ENCODE data around the gene C1orf53. TPM values are rescaled to one million over a fixed set of nuclear protein-coding genes. Genes with fewer than 3 reads are reported as not detected.

Gene C1orf53
- total and polyA plus RNA-seq, 2 of the 13 experiments (the other 11 are each of a cell fraction or from before 2014, with no cell fraction given), result 5.8 to 10.1 TPM

GRCh38 chr1:197915862-197916499 is 13.6 kb downstream of the C1orf53 start (continued):
- TF ChIP-seq, protein P1, sequence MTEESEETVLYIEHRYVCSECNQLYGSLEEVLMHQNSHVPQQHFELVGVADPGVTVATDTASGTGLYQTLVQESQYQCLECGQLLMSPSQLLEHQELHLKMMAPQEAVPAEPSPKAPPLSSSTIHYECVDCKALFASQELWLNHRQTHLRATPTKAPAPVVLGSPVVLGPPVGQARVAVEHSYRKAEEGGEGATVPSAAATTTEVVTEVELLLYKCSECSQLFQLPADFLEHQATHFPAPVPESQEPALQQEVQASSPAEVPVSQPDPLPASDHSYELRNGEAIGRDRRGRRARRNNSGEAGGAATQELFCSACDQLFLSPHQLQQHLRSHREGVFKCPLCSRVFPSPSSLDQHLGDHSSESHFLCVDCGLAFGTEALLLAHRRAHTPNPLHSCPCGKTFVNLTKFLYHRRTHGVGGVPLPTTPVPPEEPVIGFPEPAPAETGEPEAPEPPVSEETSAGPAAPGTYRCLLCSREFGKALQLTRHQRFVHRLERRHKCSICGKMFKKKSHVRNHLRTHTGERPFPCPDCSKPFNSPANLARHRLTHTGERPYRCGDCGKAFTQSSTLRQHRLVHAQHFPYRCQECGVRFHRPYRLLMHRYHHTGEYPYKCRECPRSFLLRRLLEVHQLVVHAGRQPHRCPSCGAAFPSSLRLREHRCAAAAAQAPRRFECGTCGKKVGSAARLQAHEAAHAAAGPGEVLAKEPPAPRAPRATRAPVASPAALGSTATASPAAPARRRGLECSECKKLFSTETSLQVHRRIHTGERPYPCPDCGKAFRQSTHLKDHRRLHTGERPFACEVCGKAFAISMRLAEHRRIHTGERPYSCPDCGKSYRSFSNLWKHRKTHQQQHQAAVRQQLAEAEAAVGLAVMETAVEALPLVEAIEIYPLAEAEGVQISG (CRISPR knock-in tag; IDR thresholded peaks at IDR 0.05), result no peak
- TF ChIP-seq ZNF232 (CRISPR knock-in tag; IDR thresholded peaks at IDR 0.05; ENCODE audit: borderline replicate concordance), result no peak
- TF ChIP-seq SCMH1 (CRISPR knock-in tag; IDR thresholded peaks at IDR 0.05; ENCODE audit: borderline replicate concordance), result no peak
- TF ChIP-seq THAP8 (CRISPR knock-in tag; IDR thresholded peaks at IDR 0.05; ENCODE audit: borderline replicate concordance), result no peak
- no peak for TF ChIP-seq CENPX (CRISPR knock-in tag; IDR thresholded peaks at IDR 0.05)
- TF ChIP-seq SRY (CRISPR knock-in tag; IDR thresholded peaks at IDR 0.05), result no peak
- TF ChIP-seq CBFB (CRISPR knock-in tag; IDR thresholded peaks at IDR 0.05), result no peak
- no peak for TF ChIP-seq TRIM22 (IDR thresholded peaks at IDR 0.05)
- no peak for TF ChIP-seq MBD4 (IDR thresholded peaks at IDR 0.05; ENCODE audit: borderline replicate concordance, low read length)
- 0 out of 2 replicates have a peak, but pooled peaks have one; percentile 43 for TF ChIP-seq ZNF782 (CRISPR knock-in tag; IDR thresholded peaks at IDR 0.05; ENCODE audit: borderline replicate concordance)
- TF ChIP-seq POLR2AphosphoS2 (IDR thresholded peaks at IDR 0.05; ENCODE audit: low read depth, low read length), result no peak
- TF ChIP-seq, protein P2, sequence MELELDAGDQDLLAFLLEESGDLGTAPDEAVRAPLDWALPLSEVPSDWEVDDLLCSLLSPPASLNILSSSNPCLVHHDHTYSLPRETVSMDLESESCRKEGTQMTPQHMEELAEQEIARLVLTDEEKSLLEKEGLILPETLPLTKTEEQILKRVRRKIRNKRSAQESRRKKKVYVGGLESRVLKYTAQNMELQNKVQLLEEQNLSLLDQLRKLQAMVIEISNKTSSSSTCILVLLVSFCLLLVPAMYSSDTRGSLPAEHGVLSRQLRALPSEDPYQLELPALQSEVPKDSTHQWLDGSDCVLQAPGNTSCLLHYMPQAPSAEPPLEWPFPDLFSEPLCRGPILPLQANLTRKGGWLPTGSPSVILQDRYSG (CRISPR knock-in tag; IDR thresholded peaks at IDR 0.05), result no peak
- no peak for TF ChIP-seq CBX1 (IDR thresholded peaks at IDR 0.05; ENCODE audit: low read depth)
- TF ChIP-seq, protein P3, sequence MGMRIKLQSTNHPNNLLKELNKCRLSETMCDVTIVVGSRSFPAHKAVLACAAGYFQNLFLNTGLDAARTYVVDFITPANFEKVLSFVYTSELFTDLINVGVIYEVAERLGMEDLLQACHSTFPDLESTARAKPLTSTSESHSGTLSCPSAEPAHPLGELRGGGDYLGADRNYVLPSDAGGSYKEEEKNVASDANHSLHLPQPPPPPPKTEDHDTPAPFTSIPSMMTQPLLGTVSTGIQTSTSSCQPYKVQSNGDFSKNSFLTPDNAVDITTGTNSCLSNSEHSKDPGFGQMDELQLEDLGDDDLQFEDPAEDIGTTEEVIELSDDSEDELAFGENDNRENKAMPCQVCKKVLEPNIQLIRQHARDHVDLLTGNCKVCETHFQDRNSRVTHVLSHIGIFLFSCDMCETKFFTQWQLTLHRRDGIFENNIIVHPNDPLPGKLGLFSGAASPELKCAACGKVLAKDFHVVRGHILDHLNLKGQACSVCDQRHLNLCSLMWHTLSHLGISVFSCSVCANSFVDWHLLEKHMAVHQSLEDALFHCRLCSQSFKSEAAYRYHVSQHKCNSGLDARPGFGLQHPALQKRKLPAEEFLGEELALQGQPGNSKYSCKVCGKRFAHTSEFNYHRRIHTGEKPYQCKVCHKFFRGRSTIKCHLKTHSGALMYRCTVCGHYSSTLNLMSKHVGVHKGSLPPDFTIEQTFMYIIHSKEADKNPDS (CRISPR knock-in tag; IDR thresholded peaks at IDR 0.05), result no peak
- no peak for TF ChIP-seq ESRRA (CRISPR knock-in tag; IDR thresholded peaks at IDR 0.05; ENCODE audit: low read depth)
- TF ChIP-seq RFX1 (IDR thresholded peaks at IDR 0.05), result no peak
- no peak for TF ChIP-seq TGIF2 (CRISPR knock-in tag; IDR thresholded peaks at IDR 0.05)
- no peak for TF ChIP-seq TEAD2 (CRISPR knock-in tag; IDR thresholded peaks at IDR 0.05)
- TF ChIP-seq ARNTL (CRISPR knock-in tag; IDR thresholded peaks at IDR 0.05), result no peak
- no peak for TF ChIP-seq RARA (CRISPR knock-in tag; IDR thresholded peaks at IDR 0.05)
- peak; percentile 16; the same call in 1 of the 2 replicates for TF ChIP-seq RXRA (CRISPR knock-in tag; IDR thresholded peaks at IDR 0.05)
- TF ChIP-seq, protein P4, sequence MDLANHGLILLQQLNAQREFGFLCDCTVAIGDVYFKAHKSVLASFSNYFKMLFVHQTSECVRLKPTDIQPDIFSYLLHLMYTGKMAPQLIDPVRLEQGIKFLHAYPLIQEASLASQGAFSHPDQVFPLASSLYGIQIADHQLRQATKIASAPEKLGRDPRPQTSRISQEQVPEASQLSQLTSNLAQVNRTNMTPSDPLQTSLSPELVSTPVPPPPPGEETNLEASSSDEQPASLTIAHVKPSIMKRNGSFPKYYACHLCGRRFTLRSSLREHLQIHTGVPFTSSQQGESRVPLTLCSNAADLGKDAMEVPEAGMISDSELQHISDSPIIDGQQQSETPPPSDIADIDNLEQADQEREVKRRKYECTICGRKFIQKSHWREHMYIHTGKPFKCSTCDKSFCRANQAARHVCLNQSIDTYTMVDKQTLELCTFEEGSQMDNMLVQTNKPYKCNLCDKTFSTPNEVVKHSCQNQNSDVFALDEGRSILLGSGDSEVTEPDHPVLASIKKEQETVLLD (CRISPR knock-in tag; IDR thresholded peaks at IDR 0.05; ENCODE audit: low read depth), result no peak
- TF ChIP-seq ZNF274 (CRISPR knock-in tag; IDR thresholded peaks at IDR 0.05), result no peak

Data from HepG2 (cell line).